Measurements from ENCODE around the gene AASDH.

- no peak for TF ChIP-seq POLR2A (IDR thresholded peaks at IDR 0.05)
- TF ChIP-seq CTCF (IDR thresholded peaks at IDR 0.05) = no peak
These were observed 1.2 kb downstream of the AASDH start for GRCh38 chr4:56386091-56386490.

All from body of pancreas (tissue), 4 donors.